Left cardiac atrium (tissue), 4 donors: ENCODE data around the gene RET. TPM values are rescaled to one million over a fixed set of nuclear protein-coding genes. Genes with fewer than 3 reads are reported as not detected.

ENCODE experiments used
- ATAC-seq, 2 donors: fragments of 200-7000 bp; cut with Tn5 transposase; one replicate each; pipeline ENCODE4 v1.9.1; 2020; ENCODE audit warnings: mild to moderate bottlenecking in 2 of 2, moderate library complexity in 2 of 2
- DNase-seq: peaks from one replicate; pipeline ENCODE4 v3.0.0-alpha.2; 2020
- intact Hi-C, 2 donors: fragments of 100-400 bp; cut with DNase I; formaldehyde crosslinking; loops; one replicate each; pipeline versions ENCODE4 v1.14.1 to v1.15.1; 2022 to 2023
- long read RNA-seq: library from polyadenylated mRNA; unstranded; transcript quantifications from one replicate; pipeline ENCODE4 v2.0.0, GENCODE V29; 2021
- total RNA-seq, 2 donors: library from RNA; stranded (reverse); fragmentation: NEBNext Ultra II Directional; extraction: Animal tissue kit (Norgen Biotek cat#: 25700); gene quantifications; one replicate each; pipeline ENCODE4 v1.2.1, GENCODE V29; 2021
- donor health status: DM: no; HTN: yes; CAD: no.
- donor health status: DM: no; HTN: yes; CAD: no; lungs with severe emphysema.
- donor health status: DM: yes; HTN: yes; CAD: no.
- donor health status: Dilated cardiomyopathy.

The RET gene
- 1 to 10 TPM in 1 of 2 donors, under 1 TPM in 1; 0.84 to 6.1 TPM for total RNA-seq
- long read RNA-seq, partial matches to known transcripts, result 2 of 3 reads
- long read RNA-seq, other reads (novel, unspliced or antisense), result 1 of 3 reads

DNA sequence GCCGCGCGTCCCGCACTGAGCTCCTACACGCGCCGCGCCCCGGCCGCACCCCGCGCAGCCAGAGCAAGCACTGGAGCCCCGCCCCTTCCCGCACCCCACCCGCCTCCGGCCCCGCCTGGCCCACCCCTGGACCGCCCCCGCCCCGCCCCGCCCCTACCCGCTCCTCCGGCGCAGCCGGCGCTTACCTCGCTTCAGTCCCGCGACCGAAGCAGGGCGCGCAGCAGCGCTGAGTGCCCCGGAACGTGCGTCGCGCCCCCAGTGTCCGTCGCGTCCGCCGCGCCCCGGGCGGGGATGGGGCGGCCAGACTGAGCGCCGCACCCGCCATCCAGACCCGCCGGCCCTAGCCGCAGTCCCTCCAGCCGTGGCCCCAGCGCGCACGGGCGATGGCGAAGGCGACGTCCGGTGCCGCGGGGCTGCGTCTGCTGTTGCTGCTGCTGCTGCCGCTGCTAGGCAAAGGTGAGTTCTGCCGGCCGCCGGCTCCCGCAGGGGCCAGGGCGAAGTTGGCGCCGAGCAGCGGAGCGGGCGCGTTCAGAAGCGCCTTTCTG lies at the start of gene RET:
Gene RET (plus strand): TSS at position 194 of the 545 bp plus-strand sequence. CDS start 190 bp downstream, at position 384.
- ATAC-seq, result peak; percentile 75 to 82
- peak; percentile 39 for DNase-seq
- intact Hi-C loops, result no loop called here

GRCh38 chr10:43027331-43027955 lies 49.4 kb upstream of the RET start:
- ATAC-seq (no peak), DNase-seq (no peak)
- intact Hi-C loops, result no loop called here

- DNase-seq, result no peak
- ATAC-seq, result no peak
- intact Hi-C loops, result no loop called here
These were observed 48.7 kb upstream of the RET start for GRCh38 chr10:43028143-43028542.

DNA sequence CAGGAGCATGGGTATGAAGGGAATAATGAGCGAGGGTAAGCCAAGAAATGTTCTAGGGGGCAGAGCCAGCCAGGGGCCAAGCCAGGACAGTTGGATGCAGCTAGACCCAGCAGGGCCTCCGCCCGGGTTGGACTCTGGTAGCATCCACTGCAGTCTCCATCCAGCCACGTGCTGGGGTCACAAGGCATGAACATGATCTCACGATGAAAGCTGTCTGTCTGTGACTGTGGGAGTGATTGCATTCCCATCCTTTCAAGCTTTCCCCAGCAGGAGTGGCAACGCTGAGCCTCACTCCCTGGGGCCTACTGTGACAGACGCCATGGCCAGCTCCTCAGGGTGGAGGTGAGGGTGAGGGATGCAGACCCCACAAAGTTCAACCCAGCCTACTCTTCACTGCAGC lies 47.8 kb upstream of the RET start:
- no peak for ATAC-seq
- no peak for DNase-seq
- intact Hi-C loops, result no loop called here

DNA sequence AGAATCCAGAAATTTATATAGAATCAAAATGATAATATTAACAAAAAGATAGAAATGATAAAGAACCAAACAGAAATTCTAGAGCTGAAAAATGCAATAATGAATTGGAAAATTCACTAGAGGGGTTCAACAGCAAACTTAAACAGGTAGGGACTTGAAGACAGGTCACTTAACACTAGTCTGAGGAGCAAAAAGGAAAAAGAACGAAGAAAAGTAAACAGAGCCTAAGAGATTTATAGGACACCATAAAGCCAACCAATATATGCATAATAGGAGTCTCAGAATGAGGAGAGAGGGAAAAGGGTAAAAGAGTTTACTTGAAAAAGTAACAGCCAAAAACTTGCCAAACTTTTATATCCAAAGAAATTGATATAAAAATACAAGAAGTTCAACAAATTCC lies 44.3 kb upstream of the RET start:
- DNase-seq (no peak), ATAC-seq (no peak)
- intact Hi-C loops, result no loop called here

GRCh38 chr10:43035800-43036199 lies 41.1 kb upstream of the RET start:
- DNase-seq (no peak), ATAC-seq (no peak)
- intact Hi-C loops, result no loop called here

GRCh38 chr10:43036481-43037428 lies 40.1 kb upstream of the RET start:
- ATAC-seq (no peak), DNase-seq (no peak)
- intact Hi-C loops, result no loop called here

DNA sequence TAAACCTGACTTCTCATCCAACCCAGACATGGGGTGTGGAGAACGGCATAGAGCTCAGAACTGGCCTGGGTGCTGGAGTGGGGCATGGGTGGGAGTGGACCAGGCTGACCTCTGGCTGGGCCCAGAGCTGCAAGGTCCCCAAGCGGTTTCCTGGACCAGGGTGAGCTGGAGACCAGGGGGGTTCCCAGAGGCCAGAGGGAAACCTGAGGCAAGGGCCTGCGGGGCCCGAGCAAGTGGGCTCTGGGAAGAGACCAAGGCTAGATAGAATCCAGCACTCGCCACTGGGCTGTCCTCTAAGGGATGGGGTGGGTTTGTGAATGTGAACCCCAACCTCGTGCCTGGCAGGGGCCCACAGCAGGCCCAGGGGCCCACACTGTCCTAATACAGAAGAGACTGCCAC lies 39.4 kb upstream of the RET start:
- intact Hi-C loops, result no loop called here
- no peak for DNase-seq
- no peak for ATAC-seq

DNA sequence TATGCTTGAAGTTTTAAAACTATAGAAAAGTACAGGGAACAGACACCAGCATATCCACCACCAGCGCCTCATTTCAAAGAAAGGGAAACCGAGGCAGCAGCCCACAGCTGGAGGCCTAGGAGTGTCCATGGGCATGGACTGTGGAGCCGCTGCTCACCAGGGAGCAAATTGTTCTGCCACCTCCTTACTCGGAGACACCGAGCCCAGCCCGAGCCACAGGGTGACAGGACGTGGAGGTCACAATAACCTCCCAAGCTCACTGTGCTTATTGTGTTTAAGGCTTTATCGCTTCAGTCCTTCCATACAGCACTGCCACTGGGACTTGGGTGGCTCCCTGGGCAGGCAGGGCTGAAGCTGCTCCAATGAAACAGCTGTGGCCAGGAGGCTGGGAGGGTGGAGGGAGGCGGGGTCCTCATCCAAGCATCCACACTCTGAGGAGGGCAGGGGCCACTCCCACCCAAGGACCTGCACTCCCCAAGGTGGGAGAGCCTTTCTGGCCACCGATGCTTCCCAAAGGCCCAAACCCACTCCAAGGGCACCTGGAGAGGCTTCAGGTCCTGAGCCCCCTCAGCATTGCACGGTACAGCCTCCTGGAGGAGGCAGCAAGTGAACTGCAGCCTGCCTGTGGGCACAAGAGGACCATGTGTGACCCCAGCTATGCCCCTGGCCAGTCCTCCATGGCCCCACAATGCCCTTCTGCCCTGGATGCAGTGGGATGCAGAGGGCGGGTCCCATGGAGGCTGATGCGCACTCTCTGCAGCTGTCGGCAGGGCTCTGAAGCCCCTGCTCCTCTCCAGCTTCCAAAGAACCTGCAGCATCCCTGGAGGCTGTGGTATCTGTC lies 38.7 kb upstream of the RET start:
- intact Hi-C loops, result no loop called here

GRCh38 chr10:43038783-43039623 lies 37.9 kb upstream of the RET start:
- DNase-seq (no peak), ATAC-seq (no peak)
- intact Hi-C loops, result no loop called here

More for the DNA sequence above, 38.7 kb upstream of the RET start:
- DNase-seq (no peak), ATAC-seq (no peak)

- intact Hi-C loops, result no loop called here
- ATAC-seq (no peak), DNase-seq (no peak)
These were observed 37.0 kb upstream of the RET start for GRCh38 chr10:43039624-43040481.

GRCh38 chr10:43040482-43041256 lies 36.2 kb upstream of the RET start:
- ATAC-seq (no peak), DNase-seq (no peak)
- intact Hi-C loops, result no loop called here

GRCh38 chr10:43041422-43042342 lies 35.2 kb upstream of the RET start:
- no peak for DNase-seq
- intact Hi-C loops, result no loop called here
- no peak for ATAC-seq

DNA sequence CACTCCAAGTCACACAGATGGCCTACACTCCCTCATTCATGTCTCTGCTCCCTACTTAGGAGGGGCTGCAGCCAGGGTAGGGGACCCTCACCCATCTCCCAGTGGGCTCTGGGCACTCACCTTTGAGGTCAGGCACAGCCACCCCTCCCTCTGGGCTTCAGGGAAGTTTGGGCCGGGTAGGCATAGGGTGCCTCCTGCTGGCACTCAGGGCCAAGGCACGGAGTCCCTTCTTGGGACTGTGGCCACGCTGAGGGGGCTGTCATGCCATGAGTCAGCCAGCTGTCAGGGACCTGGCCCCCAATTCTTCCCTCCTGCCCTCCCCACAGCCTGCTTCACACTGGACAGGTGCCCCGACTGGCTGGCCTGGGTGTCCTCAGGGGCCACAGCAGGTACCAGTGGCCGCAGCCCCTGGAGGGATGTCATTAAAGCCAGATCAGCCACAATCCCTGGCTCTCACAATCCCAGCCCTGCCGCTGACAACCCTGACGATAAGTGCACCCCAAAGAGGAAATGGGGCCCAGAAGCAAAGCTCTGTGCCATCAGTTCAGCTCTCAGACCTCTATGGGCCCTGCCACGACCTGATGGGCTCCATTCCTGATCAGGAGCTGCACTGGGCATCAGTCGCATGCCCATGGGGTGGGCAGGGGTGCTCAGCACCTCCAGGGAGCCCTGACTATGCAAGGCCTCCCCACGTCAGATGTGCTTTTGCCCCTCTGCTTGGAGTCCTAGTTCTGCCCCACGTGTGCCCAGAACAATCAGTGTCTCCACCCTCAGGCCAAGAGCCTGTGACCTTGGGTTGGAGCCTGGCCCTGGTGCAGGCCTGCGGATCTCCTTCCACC lies 34.1 kb upstream of the RET start:
- ATAC-seq (no peak), DNase-seq (no peak)
- intact Hi-C loops, result no loop called here

DNA sequence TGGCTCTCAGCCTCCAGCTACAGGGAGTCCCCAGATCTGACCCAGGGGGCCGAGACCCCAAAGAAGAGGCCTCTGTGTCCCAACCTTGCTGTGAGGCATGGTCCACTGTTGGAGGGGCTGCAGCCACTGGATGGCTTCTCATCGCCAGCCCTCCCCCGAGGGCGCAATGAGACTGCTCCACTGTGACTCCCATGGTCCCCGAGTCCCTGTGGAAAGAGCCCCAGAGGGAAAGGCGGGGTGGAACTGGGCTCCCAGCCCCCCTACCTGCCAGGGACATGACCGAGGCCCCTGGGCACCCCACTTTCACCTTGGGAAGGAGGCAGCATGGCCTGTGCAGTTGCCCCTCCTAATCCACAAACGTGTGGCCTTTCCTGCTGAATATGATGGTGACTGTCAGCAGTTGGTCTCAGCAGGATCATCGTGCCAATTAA lies 33.5 kb upstream of the RET start:
- DNase-seq (no peak), ATAC-seq (no peak)

More for the DNA sequence above, 33.5 kb upstream of the RET start:
- intact Hi-C loops, result no loop called here
